ENCODE data around the gene GRK5. TPM values are rescaled to one million over a fixed set of nuclear protein-coding genes. Genes with fewer than 3 reads are reported as not detected.
"Not testable (repeated sequence)": the region's sequence is repeated elsewhere in the genome, so short reads cannot be mapped to it uniquely, and the experiment has no call there.

The GRK5 gene
- total and polyA plus RNA-seq, 8 donors: 34.6 to 60.8 (median 54.5) TPM

DNA sequence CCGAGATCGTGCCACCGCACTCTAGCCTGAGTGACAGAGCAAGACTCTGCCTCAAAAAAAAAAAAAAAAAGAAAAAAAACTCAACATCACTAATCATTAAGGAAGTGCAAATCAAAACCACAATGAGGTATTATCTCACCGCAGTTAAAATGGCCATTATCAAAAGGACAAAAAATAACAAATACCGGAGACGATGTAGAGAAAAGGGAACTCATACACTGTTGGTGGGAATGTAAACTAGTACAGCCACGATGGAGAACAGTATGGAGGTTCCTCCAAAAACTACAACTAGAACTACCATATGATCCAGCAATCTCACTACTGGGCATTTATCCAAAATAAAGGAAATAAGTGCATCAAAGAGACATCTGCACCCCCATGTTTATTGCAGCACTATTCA lies 24.3 kb downstream of the GRK5 start:
- Histone ChIP-seq H3K27me3 (no peaks in the 10 kb centered on the region), H3K27ac (no peak overlapping the region), H3K9me3 (peaks cover 0 to 2% of the 10 kb centered on the region in 2 donors), H3K4me1 (peaks cover 0 to 30% of the 10 kb centered on the region in 2 donors), H3K4me3 (no peak overlapping the region), H3K36me3 (no peaks in the 10 kb centered on the region)
- TF ChIP-seq, protein P1, sequence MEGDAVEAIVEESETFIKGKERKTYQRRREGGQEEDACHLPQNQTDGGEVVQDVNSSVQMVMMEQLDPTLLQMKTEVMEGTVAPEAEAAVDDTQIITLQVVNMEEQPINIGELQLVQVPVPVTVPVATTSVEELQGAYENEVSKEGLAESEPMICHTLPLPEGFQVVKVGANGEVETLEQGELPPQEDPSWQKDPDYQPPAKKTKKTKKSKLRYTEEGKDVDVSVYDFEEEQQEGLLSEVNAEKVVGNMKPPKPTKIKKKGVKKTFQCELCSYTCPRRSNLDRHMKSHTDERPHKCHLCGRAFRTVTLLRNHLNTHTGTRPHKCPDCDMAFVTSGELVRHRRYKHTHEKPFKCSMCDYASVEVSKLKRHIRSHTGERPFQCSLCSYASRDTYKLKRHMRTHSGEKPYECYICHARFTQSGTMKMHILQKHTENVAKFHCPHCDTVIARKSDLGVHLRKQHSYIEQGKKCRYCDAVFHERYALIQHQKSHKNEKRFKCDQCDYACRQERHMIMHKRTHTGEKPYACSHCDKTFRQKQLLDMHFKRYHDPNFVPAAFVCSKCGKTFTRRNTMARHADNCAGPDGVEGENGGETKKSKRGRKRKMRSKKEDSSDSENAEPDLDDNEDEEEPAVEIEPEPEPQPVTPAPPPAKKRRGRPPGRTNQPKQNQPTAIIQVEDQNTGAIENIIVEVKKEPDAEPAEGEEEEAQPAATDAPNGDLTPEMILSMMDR (IDR thresholded peaks at IDR 0.05): no peak
- ATAC-seq: no peak
- DNase-seq: no peak
- intact Hi-C loops (cut with DNase I): no loop called here

DNA sequence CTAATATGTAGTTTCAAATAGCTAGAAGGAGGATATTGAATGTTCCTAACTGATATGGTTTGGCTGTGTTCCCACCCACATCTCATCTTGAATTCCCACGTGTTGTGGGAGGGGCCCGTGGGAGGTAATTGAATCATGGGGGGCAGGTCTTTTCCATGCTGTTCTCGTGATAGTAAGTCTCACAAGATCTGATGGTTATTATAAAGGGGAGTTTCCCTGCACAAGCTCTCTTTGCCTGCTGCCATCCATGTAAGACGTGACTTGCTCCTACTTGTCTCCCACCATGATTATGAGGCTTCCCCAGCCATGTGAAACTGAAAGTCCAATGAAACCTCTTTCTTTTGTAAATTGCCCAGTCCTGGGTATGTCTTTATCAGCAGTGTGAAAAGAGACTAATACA lies 25.1 kb downstream of the GRK5 start:
- H3K36me3 ChIP-seq; intact Hi-C loops (cut with DNase I); H3K4me3 ChIP-seq; H3K27me3 ChIP-seq; ATAC-seq; H3K9me3 ChIP-seq; DNase-seq: not testable (repeated sequence)
- H3K4me1 ChIP-seq: peaks cover 0 to 30% of the 10 kb centered on the region in 2 donors
- H3K27ac ChIP-seq: peak overlapping the region in 1 of 2 donors; percentile 57

DNA sequence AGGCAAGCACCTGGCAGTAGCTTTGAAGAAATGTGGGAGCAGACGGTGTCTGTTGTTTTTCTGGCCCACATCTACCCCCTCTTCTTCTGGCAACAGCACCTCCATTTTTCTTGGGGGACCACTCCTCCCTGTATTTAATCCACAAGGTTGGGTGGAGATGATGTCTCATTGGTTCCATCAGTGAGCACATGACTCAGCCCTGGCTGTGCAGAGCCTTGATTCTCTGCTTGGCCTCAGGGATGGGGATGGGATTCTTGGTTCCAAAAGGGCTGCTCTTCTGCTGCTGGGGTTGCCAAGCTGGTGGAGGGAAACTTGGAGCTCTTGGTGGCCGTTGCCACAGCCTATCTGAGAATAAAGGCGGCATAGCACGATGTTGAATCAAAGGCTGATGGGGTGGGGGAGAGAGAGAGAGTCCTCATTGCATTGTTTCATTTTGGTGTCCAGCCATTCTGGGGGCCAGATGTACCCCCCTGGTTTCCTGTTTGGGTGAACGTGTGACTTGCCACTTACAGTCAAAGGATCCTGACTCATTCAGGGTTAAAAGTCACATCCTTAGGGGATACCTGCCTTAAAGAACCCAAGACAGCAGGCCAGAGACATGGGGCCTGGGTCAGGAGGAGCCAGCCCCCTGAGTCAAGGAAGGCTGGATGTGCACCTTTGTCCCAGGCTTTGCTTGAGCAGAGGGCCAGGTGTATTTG lies 25.9 kb downstream of the GRK5 start:
- Histone ChIP-seq H3K36me3 (no peaks in the 10 kb centered on the region), H3K27me3 (no peaks in the 10 kb centered on the region), H3K4me3 (no peak overlapping the region), H3K9me3 (peaks cover 0 to 2% of the 10 kb centered on the region in 2 donors), H3K27ac (peak overlapping the region in 1 of 2 donors; percentile 57), H3K4me1 (peaks cover 3 to 33% of the 10 kb centered on the region in 2 donors)
- TF ChIP-seq, protein P1 (IDR thresholded peaks at IDR 0.05): no peak
- DNase-seq: no peak
- intact Hi-C loops (cut with DNase I): no loop called here
- ATAC-seq: no peak

DNA sequence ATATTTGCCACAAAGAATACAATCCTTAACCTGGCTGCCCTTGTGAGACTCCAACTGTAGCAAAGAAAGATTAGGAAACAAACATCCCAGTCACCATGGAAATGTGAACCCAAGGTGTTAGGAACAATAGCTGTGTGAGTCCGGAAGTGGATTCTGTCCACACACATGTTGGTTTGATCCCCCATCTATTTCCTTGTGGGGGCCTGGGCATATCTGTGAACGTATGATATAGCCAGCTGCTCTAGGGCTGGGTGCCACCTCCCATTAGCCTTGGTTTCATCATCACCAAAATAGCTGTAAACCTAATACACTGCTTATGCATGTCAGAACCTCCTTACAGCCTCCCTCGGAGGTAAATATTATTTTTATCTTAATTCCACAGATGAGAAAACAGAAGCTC lies 26.4 kb downstream of the GRK5 start:
- Histone ChIP-seq H3K27me3 (no peaks in the 10 kb centered on the region), H3K36me3 (no peaks in the 10 kb centered on the region), H3K9me3 (peaks cover 0 to 2% of the 10 kb centered on the region in 2 donors), H3K4me1 (peaks cover 3 to 38% of the 10 kb centered on the region in 2 donors), H3K27ac (peak overlapping the region in 1 of 2 donors; percentile 57), H3K4me3 (no peak overlapping the region)
- intact Hi-C loops (cut with DNase I): no loop called here
- no peak for ATAC-seq
- TF ChIP-seq, protein P1 (IDR thresholded peaks at IDR 0.05): no peak
- peak in 1 of 4 donors; percentile 65 for DNase-seq

DNA sequence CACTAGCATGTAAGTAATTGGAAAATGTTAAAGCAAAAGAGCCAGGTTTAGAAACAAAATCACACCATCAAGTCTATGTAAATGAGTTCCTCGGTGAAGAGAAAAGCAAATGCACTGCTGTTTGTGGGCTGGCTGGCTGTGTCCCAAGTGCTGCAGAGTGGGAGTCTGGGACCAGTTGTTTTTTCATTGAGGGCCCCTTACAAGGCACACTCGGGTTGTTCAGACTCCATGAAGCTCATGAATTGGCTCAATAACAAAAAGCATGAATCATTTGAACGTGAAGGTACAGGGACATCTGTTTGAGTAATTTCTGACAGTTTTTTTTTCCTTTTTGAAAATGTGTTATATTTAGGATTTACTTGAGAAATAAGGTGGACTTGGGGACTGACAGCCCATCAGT lies 28.0 kb downstream of the GRK5 start:
- no peak for DNase-seq
- Histone ChIP-seq H3K4me1 (peaks cover 3 to 43% of the 10 kb centered on the region in 2 donors), H3K27ac (peak overlapping the region in 1 of 2 donors; percentile 57), H3K27me3 (no peaks in the 10 kb centered on the region), H3K4me3 (no peak overlapping the region), H3K36me3 (no peaks in the 10 kb centered on the region), H3K9me3 (peaks cover 0 to 2% of the 10 kb centered on the region in 2 donors)
- TF ChIP-seq, protein P1 (IDR thresholded peaks at IDR 0.05): no peak
- intact Hi-C loops (cut with DNase I): no loop called here
- ATAC-seq: no peak

Measured in left lung (tissue), 10 donors.